ENCODE data around the gene VWA1.
"Not testable (repeated sequence)": the region's sequence is repeated elsewhere in the genome, so short reads cannot be mapped to it uniquely, and the experiment has no call there.

The VWA1 gene

GRCh38 chr1:1459711-1460110 is 24.2 kb downstream of the VWA1 start:
- not testable (repeated sequence) for DNase-seq

- DNase-seq = no peak
These were observed 25.1 kb downstream of the VWA1 start for GRCh38 chr1:1460540-1461130.

GRCh38 chr1:1461721-1462317 is 26.3 kb downstream of the VWA1 start:
- no peak for DNase-seq

DNA sequence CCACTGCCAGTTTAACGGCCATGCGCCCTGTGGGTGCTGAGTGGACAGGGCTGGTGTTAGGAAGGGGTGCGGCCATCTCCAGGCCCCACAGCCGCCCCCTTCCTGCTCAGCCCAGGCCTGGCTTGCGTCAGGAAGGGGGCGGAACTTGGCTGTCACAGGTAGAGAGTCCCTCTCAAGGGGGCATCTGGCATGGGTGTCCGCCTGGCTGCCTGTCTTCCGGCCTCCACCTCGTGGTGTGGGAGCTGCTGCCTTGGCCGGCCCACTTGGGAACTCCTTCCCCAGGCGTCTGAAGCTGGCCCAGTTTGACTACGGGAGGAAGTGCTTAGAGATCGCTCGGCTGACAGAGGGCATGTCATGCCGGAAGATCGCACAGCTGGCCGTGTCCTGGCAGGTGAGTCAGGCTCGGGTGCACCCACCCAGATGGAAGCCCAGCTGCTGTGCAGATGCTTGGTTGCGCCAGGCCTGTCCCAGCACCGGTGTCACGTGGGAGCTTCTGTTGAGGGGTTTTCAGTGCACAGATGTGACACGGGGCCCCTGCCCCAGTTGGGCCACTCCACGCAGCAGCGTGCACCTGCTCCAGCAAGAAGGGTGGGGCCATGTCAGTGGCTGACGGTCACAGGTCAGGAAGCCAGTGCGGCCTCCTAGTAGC is 27.0 kb downstream of the VWA1 start:
- DNase-seq = no peak

DNA sequence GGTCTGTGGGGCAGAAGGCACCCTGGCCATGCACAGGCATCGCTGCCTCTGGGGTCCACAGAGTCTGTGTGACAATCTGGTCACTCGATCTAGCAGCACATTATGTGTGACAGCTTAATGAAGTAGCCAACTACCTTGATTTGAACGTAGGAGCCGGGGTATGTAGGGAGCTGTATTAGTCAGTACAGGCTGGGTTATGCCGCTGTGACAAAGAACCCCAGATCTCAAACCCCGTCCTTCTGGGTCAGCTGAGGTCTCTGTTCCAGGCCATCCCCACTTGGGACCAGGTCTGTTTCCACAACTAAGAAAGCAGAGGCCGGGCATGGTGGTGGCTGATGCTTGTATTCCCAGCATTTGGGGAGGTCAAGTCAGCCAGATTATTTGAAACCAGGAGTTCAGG is 27.8 kb downstream of the VWA1 start:
- no peak for DNase-seq

DNA sequence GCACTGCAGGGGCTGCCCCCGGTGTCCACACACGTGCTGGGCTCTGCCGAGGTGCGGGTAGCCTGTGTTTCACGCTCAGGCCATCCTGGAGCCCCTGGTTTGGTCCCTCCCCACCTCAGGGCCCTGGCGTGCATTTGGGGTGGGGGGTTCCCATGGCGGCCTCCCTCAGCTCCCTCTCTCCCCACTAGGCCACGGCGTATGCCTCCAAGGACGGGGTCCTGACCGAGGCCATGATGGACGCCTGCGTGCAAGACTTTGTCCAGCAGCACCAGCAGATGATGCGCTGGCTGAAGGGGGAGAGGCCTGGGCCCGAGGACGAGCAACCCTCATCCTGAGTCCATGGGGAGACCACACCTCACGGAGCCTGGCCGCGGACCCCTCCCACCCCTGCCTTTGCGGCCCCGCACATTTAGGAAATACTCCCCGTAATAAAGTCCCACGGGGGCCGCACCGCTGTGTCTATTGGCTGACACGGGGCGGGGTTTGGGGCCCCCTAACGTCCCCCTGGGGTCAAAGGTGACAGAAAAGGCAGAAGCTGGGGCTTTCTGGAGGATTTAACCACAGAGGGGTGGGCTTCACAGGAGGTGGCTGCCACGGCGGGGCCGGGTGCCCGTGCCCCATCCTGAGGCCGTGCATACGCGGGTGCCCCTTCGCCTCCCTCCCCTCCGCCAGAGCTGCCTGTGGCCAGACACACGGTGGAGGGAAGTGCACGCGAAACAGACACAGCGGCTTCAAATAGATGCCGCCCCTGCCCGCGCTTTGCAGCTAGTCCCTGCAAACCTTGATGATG is 32.9 kb downstream of the VWA1 start:
- DNase-seq = not testable (repeated sequence)

- DNase-seq = peak in 1 of 2 experiments; percentile 39
These were observed 35.3 kb downstream of the VWA1 start for GRCh38 chr1:1470626-1471388.

DNA sequence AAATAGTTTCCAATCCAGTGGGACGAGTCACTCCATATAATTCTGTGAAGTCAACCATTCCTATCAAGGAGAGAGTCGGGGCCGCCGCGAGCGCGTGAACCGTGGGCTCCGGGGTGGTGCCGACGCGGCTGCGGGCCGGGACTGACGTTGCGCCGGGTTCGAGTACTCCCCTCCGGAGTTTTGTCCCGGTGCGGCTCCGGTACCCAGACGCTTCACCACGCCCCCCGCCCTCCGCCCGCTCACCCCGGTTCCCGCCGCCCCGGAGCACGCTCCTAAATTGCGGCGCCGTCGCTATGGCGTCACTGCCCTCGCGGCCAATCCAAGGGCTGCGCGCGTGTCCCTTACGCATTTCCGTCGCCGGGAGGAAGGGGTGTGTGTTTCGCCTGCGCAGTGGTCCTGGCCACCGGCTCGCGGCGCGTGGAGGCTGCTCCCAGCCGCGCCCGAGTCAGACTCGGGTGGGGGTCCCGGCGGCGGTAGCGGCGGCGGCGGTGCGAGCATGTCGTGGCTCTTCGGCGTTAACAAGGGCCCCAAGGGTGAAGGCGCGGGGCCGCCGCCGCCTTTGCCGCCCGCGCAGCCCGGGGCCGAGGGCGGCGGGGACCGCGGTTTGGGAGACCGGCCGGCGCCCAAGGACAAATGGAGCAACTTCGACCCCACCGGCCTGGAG is 36.0 kb downstream of the VWA1 start, which contains the start of gene ATAD3B:
TSS of gene ATAD3B (plus strand) at position 377 of the 664 bp plus-strand sequence. CDS start at position 497, 120 bp downstream.
- peak; percentile 84 for DNase-seq

DNA sequence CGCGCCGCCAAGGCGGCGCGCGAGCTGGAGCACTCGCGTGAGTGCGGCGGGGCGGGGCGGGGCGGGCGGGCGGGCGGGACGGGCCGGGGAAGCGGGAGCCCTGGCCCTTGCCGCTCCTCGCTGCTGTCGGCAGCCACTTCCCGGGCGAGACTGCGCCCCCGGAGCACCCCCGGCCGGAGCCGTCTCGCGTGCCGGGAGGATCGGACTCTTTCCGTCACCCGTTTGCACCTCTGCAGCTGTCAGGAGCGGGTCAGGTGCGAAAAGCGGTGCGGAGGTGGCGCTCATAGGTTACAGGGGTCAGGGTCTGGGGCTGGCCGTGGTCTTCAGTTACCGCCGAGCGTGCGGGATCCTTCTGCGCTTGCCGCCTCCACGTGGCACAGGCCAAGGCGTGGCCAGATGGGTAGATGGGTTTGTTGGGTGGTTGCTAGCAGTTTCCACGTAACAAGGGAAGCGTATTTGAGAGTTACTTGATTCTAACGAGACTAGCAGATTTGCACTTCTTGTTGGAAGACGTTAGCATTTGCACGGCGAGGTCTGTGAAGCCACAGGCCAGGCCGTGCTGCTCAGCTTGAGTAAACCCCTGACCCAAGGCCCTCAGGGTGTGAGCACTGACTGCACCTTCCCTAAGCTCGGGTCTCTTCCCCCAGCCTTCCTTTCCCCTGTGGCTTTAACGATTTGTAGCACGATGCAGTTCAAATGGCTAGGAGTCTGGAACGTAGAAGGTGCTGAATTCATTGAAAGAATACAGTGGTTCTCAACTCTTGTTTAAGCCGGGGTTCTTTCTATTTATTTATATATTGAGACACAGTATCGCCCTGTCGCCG is 36.8 kb downstream of the VWA1 start:
- DNase-seq = peak in 1 of 2 experiments; percentile 2

DNA sequence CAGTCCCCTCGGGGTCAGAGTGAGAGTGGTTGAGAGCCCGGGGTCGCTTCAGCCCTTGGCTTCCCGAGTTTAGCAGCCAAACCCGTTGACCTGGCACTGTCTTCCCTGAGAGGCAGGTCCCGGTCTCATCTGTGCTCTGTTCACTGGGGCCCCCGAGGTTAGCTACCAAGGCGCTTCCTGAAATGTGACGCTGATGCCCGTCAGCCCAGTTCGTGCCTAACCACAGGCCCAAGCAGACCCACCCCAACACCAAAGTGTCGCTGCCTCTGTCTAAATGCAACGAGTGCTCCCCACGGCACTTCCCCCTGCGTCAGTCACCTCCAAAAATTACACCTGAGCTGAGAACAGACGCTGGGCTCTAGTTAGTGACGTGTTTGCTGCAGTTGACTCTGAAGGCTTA is 40.5 kb downstream of the VWA1 start:
- DNase-seq = peak; percentile 19 to 25

- no peak for DNase-seq
These were observed 41.7 kb downstream of the VWA1 start for GRCh38 chr1:1477206-1477605.

DNA sequence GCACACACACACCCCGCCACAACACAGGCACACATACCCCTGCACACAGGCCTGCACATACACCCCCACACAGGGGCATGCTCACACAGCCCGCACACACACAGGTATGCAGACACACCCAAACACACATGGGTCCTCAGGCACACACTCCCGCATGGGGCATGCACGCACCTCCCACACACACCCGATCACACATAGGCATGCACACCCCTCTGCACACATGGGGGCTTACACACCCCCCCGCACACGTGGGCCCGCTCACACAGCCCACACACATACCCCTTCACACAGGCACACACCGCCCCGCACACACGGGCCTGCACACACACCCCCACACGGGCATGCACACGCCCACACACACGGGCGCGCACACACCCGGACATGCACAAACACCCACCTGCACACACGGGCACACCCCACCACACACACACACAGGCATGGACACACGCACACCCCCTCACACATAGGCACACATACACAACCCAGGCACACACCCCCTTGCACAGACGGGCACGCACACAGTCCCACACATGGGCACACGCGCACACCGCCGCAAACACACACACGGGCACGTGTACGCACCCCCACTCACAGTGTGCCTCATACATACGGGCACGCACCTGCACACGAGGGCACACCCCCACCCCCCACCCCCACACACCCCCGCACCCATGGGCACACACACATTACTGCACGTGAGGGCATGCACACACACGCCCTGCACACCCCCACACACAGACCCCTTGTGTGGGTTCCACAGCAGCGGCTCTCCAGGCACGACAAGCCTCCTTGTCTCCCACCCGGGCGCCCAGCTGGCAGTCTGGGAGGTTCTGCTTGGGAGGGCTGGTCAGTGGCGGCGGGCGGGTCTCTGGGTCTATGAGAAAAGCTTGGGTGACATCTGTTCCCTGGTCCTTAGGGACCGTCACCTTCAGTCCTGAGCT is 44.3 kb downstream of the VWA1 start:
- DNase-seq = no peak

- DNase-seq = not testable (repeated sequence)
These were observed 45.0 kb downstream of the VWA1 start for GRCh38 chr1:1480488-1480867.

DNA sequence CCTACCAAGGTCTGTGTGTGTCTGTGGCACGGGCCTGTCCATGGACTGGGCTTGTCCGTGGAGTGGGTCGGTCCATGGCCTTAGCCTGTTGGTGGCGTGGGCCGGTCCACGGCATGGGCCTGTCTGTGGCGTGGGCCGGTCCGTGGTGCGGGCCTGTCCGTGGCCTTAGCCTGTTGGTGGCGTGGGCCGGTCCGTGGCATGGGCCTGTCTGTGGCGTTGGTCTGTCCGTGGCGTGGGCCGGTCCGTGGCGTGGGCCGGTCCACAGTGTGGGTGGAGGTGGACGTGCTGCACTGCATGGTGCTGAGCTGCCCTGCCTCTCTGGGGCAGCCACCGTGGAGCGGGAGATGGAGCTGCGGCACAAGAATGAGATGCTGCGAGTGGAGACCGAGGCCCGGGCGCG is 46.3 kb downstream of the VWA1 start:
- DNase-seq = not testable (repeated sequence)

GRCh38 chr1:1482856-1483255 is 47.4 kb downstream of the VWA1 start:
- no peak for DNase-seq

- no peak for DNase-seq
These were observed 48.2 kb downstream of the VWA1 start for GRCh38 chr1:1483714-1484113.

DNA sequence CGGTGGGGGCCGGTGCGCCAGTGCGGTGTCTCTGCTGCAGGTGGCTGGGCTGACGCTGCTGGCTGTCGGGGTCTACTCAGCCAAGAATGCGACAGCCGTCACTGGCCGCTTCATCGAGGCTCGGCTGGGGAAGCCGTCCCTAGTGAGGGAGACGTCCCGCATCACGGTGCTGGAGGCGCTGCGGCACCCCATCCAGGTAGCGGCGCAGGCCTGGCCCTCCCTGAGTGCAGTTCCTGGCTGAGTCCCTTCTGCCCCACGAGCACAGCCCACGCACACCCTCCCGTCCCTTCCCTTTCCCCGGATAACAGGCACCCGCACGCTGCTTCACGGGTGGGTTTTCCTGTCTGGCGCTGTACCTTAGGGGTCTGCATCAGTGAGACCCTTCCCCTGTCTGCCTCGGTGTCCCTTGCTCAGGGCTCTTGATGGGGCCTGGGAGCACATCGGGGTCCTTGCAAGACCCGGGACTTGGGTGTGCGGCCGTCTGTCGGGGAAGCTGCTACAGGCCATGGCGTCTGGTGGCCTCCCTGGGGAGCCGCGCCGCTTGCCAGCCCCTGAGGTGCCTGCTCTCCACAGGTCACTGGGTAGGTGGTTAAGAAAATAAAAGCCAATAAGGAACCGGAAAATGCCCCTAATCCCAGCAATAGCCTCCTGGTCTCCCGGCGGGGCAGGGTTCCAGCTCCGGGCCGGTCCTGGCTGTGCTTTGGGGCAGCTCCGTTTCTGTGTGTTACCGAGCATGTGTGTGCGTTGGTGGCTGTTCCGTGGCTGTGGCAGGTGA is 49.7 kb downstream of the VWA1 start:
- DNase-seq = not testable (repeated sequence)

GRCh38 chr1:1485755-1486317 is 50.3 kb downstream of the VWA1 start:
- DNase-seq = not testable (repeated sequence)

GRCh38 chr1:1487701-1488100 is 52.2 kb downstream of the VWA1 start:
- no peak for DNase-seq

Measured in Kasumi-1 (cell line).